OCI-LY3 (cell line): ENCODE results near the gene BAIAP2.

Source experiments
- EZH2phosphoT487 ChIP-seq: fragments of 200-600 bp; shearing (Covaris generic); IDR thresholded peaks from 2 replicates; pipeline ENCODE4 v1.6.1; 2018; ENCODE audit warnings: antibody characterized with exemption, mixed run types, low read depth
- TF ChIP-seq, protein P1 (sequence below): fragments of 200-600, 300-600 bp; sonication (generic); IDR thresholded peaks from 2 replicates; pipeline ENCODE4 v1.5.1; 2014; ENCODE audit warnings: antibody characterized with exemption, low read length, low read depth

DNA sequence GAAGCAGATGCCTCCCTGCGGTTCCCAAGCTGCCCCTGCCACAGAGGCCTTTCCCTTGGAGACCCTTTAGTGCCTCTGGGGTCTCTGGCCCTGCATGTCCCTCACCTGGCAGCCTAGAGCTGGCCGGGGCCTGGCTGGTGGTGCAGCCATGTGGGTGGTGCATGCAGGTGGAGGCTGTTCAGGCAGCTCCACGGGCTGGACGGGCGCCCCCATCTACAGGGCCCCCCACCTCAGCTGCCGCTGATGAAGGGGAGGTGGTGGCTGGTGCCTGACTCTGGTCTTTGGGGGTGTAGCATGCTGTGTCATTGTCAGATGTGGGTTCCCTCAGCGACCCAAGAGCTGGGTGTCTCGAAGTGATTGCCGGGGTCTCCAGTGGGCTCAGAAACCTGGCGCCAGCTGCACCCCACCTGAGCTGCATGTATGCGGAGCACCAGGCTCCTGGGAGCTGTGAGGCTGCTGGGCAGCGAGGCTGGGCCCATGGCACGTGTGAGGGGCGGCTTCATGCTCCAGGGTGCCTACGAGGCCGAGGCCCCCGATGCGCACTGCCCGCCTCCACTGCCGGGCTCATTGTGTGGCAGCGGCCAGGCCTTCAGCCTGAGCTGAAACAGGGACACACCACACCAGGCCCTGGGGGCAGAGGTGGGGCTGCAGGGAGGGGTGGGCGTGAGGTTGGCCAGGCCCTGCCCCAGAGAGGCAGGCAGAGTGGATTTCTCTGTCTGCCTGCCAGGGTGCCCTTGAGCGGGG, 57.0 kb downstream of the BAIAP2 start:
- TF ChIP-seq EZH2phosphoT487: no peak
- TF ChIP-seq, protein P1, sequence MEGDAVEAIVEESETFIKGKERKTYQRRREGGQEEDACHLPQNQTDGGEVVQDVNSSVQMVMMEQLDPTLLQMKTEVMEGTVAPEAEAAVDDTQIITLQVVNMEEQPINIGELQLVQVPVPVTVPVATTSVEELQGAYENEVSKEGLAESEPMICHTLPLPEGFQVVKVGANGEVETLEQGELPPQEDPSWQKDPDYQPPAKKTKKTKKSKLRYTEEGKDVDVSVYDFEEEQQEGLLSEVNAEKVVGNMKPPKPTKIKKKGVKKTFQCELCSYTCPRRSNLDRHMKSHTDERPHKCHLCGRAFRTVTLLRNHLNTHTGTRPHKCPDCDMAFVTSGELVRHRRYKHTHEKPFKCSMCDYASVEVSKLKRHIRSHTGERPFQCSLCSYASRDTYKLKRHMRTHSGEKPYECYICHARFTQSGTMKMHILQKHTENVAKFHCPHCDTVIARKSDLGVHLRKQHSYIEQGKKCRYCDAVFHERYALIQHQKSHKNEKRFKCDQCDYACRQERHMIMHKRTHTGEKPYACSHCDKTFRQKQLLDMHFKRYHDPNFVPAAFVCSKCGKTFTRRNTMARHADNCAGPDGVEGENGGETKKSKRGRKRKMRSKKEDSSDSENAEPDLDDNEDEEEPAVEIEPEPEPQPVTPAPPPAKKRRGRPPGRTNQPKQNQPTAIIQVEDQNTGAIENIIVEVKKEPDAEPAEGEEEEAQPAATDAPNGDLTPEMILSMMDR: no peak
